ENCODE results near the gene KCNJ3.
"Not testable (repeated sequence)": the region's sequence is repeated elsewhere in the genome, so short reads cannot be mapped to it uniquely, and the experiment has no call there.

The KCNJ3 gene

GRCh38 chr2:154849482-154849881 lies 151.0 kb downstream of the KCNJ3 start:
- no peak for DNase-seq

GRCh38 chr2:154850532-154850931 lies 152.0 kb downstream of the KCNJ3 start:
- no peak for DNase-seq

DNA sequence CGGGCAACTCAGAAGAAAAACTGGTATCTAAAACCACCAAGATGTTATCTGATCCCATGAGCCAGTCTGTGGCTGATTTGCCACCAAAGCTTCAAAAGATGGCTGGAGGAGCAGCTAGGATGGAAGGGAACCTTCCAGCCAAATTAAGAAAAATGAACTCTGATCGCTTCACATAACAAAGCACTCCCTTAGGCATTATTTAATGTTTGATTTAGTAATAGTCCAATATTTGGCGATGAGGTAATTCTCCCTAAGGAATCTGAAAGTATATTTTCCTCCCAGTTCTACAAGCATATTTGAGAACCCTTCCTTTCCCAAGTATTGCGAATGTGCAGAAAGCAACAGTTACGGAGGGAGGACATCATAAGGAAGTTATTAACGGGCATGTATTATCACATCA lies 156.6 kb downstream of the KCNJ3 start:
- no peak for DNase-seq

DNA sequence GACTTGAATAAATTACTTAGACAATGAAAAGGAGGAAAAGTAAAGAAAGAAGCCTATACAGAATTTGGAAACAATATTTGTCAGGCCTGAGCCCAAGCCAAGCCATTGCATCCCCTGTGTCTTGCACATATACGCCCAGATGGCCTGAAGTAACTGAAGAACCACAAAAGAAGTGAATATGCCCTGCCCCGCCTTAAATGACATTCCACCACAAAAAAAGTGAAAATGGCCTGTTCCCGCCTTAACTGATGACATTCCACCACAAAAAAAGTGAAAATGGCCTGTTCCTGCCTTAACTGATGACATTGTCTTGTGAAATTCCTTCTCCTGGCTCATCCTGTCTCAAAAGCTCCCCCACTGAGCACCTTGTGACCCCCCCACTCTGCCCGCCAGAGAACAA lies 168.7 kb downstream of the KCNJ3 start:
- not testable (repeated sequence) for DNase-seq

GRCh38 chr2:154875999-154876398 lies 177.5 kb downstream of the KCNJ3 start:
- no peak for DNase-seq

DNA sequence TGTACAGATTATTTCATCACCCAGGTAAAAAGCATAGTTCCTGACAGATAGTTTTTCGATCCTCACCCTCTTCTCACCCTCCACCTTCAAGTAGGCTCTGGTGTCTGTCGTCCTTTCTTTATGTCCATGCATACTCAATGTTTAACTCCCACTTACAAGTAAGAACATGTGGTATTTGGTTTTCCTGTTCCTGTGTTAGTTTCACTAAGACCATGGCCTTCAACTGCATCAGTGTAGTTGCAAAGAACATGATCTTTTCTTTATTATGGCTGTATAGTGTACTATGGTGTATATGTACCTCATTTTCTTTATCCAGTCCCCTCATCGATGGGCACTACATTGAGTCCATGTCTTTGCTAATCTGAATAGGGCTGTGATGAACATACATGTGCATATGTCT lies 184.2 kb downstream of the KCNJ3 start:
- no peak for DNase-seq

DNA sequence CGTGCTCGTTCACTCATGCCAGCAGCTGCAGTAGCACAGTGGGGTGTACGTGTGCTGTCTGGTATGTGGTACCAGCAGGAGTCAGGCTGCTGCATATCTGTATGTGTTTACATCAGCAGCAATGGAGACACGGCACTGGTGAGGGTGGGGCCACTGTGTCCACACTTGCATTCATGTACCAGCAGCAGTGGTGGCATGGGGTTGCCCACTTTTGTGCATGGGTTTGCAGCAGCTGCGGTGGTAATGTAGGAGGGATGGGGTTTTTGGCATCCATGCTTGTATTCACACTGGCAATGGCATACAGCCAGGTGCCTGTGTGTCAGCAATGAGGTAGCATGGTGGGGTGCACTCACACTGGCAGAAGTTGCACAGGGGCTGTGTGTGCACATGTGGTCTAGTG lies 187.8 kb downstream of the KCNJ3 start:
- no peak for DNase-seq

DNA sequence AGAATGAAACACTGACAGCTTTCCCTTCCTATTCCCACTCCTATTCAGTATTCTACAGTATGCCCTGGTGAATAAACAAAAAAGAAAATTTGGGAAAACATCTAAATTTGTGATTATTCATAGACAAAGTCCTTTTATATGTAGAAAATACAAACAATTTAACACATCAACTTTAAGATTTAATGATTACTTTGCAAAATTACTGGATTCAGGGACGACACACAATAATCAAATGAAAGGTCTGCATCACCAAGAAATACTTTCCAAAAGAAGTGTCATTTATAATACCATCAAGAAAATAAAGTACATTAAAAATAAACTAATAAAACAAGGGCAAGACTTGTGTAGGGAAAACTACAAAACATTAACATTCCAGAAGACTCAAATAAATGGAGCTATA lies 199.8 kb downstream of the KCNJ3 start:
- DNase-seq: no peak

GRCh38 chr2:154901063-154901462 lies 202.6 kb downstream of the KCNJ3 start:
- no peak for DNase-seq
